RWPE2 (cell line): ENCODE data around the gene RABGAP1L.

Experiments used
- ATAC-seq: fragments of 200-7000 bp; cut with Tn5 transposase; 3 replicates; pipeline ENCODE4 v1.9.1; 2021; ENCODE audit warnings: low read depth
- DNase-seq: peaks from one replicate; pipeline ENCODE4 v3.0.0-alpha.2; 2020; ENCODE audit warnings: low spot score
- H3K27ac ChIP-seq: fragments of 450-650 bp; 2 replicates; pipeline ENCODE4 v1.5.1; 2017; ENCODE audit warnings: mild to moderate bottlenecking; ENCODE audit not compliant: poor library complexity, severe bottlenecking
- H3K27me3 ChIP-seq: fragments of 250-450 bp; sonication (Bioruptor Pico); 2 replicates; pipeline ENCODE4 v1.5.1; 2021; ENCODE audit warnings: mild to moderate bottlenecking, moderate library complexity; ENCODE audit not compliant: insufficient read depth, poor library complexity, severe bottlenecking
- H3K36me3 ChIP-seq: fragments of 250-450 bp; sonication (Bioruptor Pico); 2 replicates; pipeline ENCODE4 v1.5.1; 2020; ENCODE audit warnings: low read depth, mild to moderate bottlenecking, moderate library complexity
- H3K4me1 ChIP-seq: fragments of 250-450 bp; sonication (Bioruptor Pico); 2 replicates; pipeline ENCODE4 v1.5.1; 2021; ENCODE audit warnings: mild to moderate bottlenecking, moderate library complexity; ENCODE audit not compliant: insufficient read depth, poor library complexity, severe bottlenecking
- H3K4me3 ChIP-seq: fragments of 250-450 bp; sonication (Bioruptor Pico); 2 replicates; pipeline ENCODE4 v1.5.1; 2021; ENCODE audit warnings: mild to moderate bottlenecking, moderate library complexity; ENCODE audit not compliant: severe bottlenecking
- H3K9me3 ChIP-seq: fragments of 250-450 bp; sonication (Bioruptor Pico); 2 replicates; pipeline ENCODE4 v1.5.1; 2021; ENCODE audit warnings: mild to moderate bottlenecking, moderate library complexity; ENCODE audit not compliant: severe bottlenecking
- CTCF ChIP-seq: fragments of 450-650 bp; IDR thresholded peaks from one replicate; pipeline ENCODE4 v1.5.1; 2017; ENCODE audit warnings: mild to moderate bottlenecking, moderate library complexity; ENCODE audit not compliant: poor library complexity, severe bottlenecking

RABGAP1L gene

GRCh38 chr1:174682419-174683008 is 523.2 kb downstream of the RABGAP1L start:
- no peak for TF ChIP-seq CTCF
- ATAC-seq (no peak), DNase-seq (no peak)
- Histone ChIP-seq H3K4me1 (no peaks in the 10 kb centered on the region), H3K36me3 (no peaks in the 10 kb centered on the region), H3K9me3 (no peaks in the 10 kb centered on the region), H3K27ac (no peak overlapping the region), H3K4me3 (no peak overlapping the region), H3K27me3 (no peaks in the 10 kb centered on the region)

GRCh38 chr1:174686213-174686612 is 526.9 kb downstream of the RABGAP1L start:
- H3K9me3 ChIP-seq: no peaks in the 10 kb centered on the region
- no peak overlapping the region for H3K27ac ChIP-seq
- no peaks in the 10 kb centered on the region for H3K27me3 ChIP-seq
- ATAC-seq: no peak
- H3K36me3 ChIP-seq: no peaks in the 10 kb centered on the region
- no peak for DNase-seq
- H3K4me3 ChIP-seq: no peak overlapping the region
- TF ChIP-seq CTCF: no peak
- no peaks in the 10 kb centered on the region for H3K4me1 ChIP-seq

- ATAC-seq (no peak), DNase-seq (no peak)
- Histone ChIP-seq H3K27me3 (no peaks in the 10 kb centered on the region), H3K4me1 (no peaks in the 10 kb centered on the region), H3K4me3 (no peak overlapping the region), H3K36me3 (no peaks in the 10 kb centered on the region), H3K9me3 (no peaks in the 10 kb centered on the region), H3K27ac (no peak overlapping the region)
- TF ChIP-seq CTCF: no peak
These were observed 530.2 kb downstream of the RABGAP1L start for GRCh38 chr1:174689524-174689923.

GRCh38 chr1:174690266-174690665 is 530.9 kb downstream of the RABGAP1L start:
- Histone ChIP-seq H3K27ac (no peak overlapping the region), H3K36me3 (no peaks in the 10 kb centered on the region), H3K27me3 (no peaks in the 10 kb centered on the region), H3K4me3 (no peak overlapping the region), H3K4me1 (no peaks in the 10 kb centered on the region), H3K9me3 (no peaks in the 10 kb centered on the region)
- no peak for ATAC-seq
- no peak for TF ChIP-seq CTCF
- no peak for DNase-seq

GRCh38 chr1:174692313-174692712 is 533.0 kb downstream of the RABGAP1L start:
- no peaks in the 10 kb centered on the region for H3K4me1 ChIP-seq
- ATAC-seq: no peak
- H3K9me3 ChIP-seq: no peaks in the 10 kb centered on the region
- H3K27ac ChIP-seq: no peak overlapping the region
- no peaks in the 10 kb centered on the region for H3K36me3 ChIP-seq
- no peak for DNase-seq
- no peaks in the 10 kb centered on the region for H3K27me3 ChIP-seq
- H3K4me3 ChIP-seq: no peak overlapping the region
- TF ChIP-seq CTCF: no peak
